ENCODE results near the gene VSTM2B. TPM values are rescaled to one million over a fixed set of nuclear protein-coding genes. Genes with fewer than 3 reads are reported as not detected.

The VSTM2B gene
- polyA plus RNA-seq, 1 of the 3 experiments (the other 2 are of a cell fraction): not detected

GRCh38 chr19:29523568-29523967 is 2.2 kb upstream of the VSTM2B start:
- no peak for TF ChIP-seq NFIC (IDR thresholded peaks at IDR 0.05; ENCODE audit: borderline replicate concordance)
- 15% methylated on average over 2 of the region's 2 CpGs for WGBS (ENCODE audit: low lambda C conversion rate)
- Histone ChIP-seq H3K4me2 (no peak overlapping the region), H2AFZ (ENCODE audit: low read depth) (no peak overlapping the region), H3K9me2 (no peaks in the 10 kb centered on the region), H3K9me3 (no peaks in the 10 kb centered on the region), H3K4me3 (ENCODE audit: low read depth in 2 of 2, low read length in 1 of 2) (no peak overlapping the region), H3K4me1 (ENCODE audit: control insufficient read depth in 1 of 2, insufficient read depth in 2 of 2, low read depth in 1 of 2, low read length in 1 of 2) (no peaks in the 10 kb centered on the region; a peak in 1 of 4 replicates), H3K27ac (ENCODE audit: low read depth in 2 of 2, low read length in 1 of 2) (no peak overlapping the region), H4K20me1 (ENCODE audit: insufficient read depth) (0 out of 2 replicates have a peak, but pooled peaks cover 2% of the 10 kb centered on the region), H3K27me3 (ENCODE audit: insufficient read depth) (peaks cover 56% of the 10 kb centered on the region), H3F3A (replicated peaks; ENCODE audit: insufficient read depth) (no peaks in the 10 kb centered on the region), H3K79me2 (ENCODE audit: insufficient read depth) (no peaks in the 10 kb centered on the region), H3K9ac (no peak overlapping the region), H3K36me3 (replicated peaks in 1 of 2; ENCODE audit: control insufficient read depth in 1 of 2, insufficient read depth in 2 of 2, low read length in 1 of 2) (no peaks in the 10 kb centered on the region)
- CTCF ChIA-PET: no interaction called here
- POLR2A ChIA-PET: no interaction called here
- DNase-seq: no peak

- Histone ChIP-seq H3K9me2 (no peaks in the 10 kb centered on the region), H3K4me2 (no peak overlapping the region), H2AFZ (ENCODE audit: low read depth) (no peak overlapping the region), H3K4me1 (ENCODE audit: control insufficient read depth in 1 of 2, insufficient read depth in 2 of 2, low read depth in 1 of 2, low read length in 1 of 2) (no peaks in the 10 kb centered on the region; a peak in 1 of 4 replicates), H3K9ac (no peak overlapping the region), H3K36me3 (replicated peaks in 1 of 2; ENCODE audit: control insufficient read depth in 1 of 2, insufficient read depth in 2 of 2, low read length in 1 of 2) (no peaks in the 10 kb centered on the region), H4K20me1 (ENCODE audit: insufficient read depth) (0 out of 2 replicates have a peak, but pooled peaks cover 2% of the 10 kb centered on the region), H3K27ac (ENCODE audit: low read depth in 2 of 2, low read length in 1 of 2) (no peak overlapping the region), H3K79me2 (ENCODE audit: insufficient read depth) (no peaks in the 10 kb centered on the region), H3K27me3 (ENCODE audit: insufficient read depth) (peaks cover 64% of the 10 kb centered on the region), H3F3A (replicated peaks; ENCODE audit: insufficient read depth) (no peaks in the 10 kb centered on the region), H3K4me3 (ENCODE audit: low read depth in 2 of 2, low read length in 1 of 2) (no peak overlapping the region), H3K9me3 (no peaks in the 10 kb centered on the region)
- 24% methylated on average over 6 of the region's 14 CpGs for WGBS (ENCODE audit: low lambda C conversion rate)
- no peak for DNase-seq
- POLR2A ChIA-PET: no interaction called here
- TF ChIP-seq FOSL2 (IDR thresholded peaks at IDR 0.05; ENCODE audit: borderline replicate concordance, low read depth) (no peak), CHD2 (IDR thresholded peaks at IDR 0.05; ENCODE audit: low read length, partially characterized antibody) (no peak)
- CTCF ChIA-PET: no interaction called here
These were observed 1.4 kb upstream of the VSTM2B start for GRCh38 chr19:29524201-29524911.

GRCh38 chr19:29524912-29525831 is 622 bp upstream of the VSTM2B start:
- TF ChIP-seq RAD21 (IDR thresholded peaks at IDR 0.05; ENCODE audit: low read length) (no peak), YY1 (IDR thresholded peaks at IDR 0.05; ENCODE audit: low read depth) (no peak), GABPA (IDR thresholded peaks at IDR 0.05; ENCODE audit: low read depth) (no peak), ELF1 (IDR thresholded peaks at IDR 0.05) (no peak), SIN3A (IDR thresholded peaks at IDR 0.05; ENCODE audit: borderline replicate concordance, low read depth, low read length) (no peak)
- no peaks in the 10 kb centered on the region; a peak in 1 of 4 replicates for H3K4me1 ChIP-seq (ENCODE audit: control insufficient read depth in 1 of 2, insufficient read depth in 2 of 2, low read depth in 1 of 2, low read length in 1 of 2)
- H2AFZ ChIP-seq (ENCODE audit: low read depth): no peak overlapping the region
- H3K79me2 ChIP-seq (ENCODE audit: insufficient read depth): no peaks in the 10 kb centered on the region
- WGBS (ENCODE audit: low lambda C conversion rate): 2% methylated on average over 10 of the region's 80 CpGs
- no peak overlapping the region for H3K4me3 ChIP-seq (ENCODE audit: low read depth in 2 of 2, low read length in 1 of 2)
- H4K20me1 ChIP-seq (ENCODE audit: insufficient read depth): 0 out of 2 replicates have a peak, but pooled peaks cover 2% of the 10 kb centered on the region
- H3K9me3 ChIP-seq: no peaks in the 10 kb centered on the region
- H3K9ac ChIP-seq: no peak overlapping the region
- CTCF ChIA-PET: no interaction called here
- POLR2A ChIA-PET: no interaction called here
- DNase-seq: no peak
- H3K27ac ChIP-seq (ENCODE audit: low read depth in 2 of 2, low read length in 1 of 2): no peak overlapping the region
- no peaks in the 10 kb centered on the region for H3K9me2 ChIP-seq
- H3K27me3 ChIP-seq (ENCODE audit: insufficient read depth): peaks cover 72% of the 10 kb centered on the region
- no peak overlapping the region for H3K4me2 ChIP-seq
- no peaks in the 10 kb centered on the region for H3F3A ChIP-seq (replicated peaks; ENCODE audit: insufficient read depth)
- H3K36me3 ChIP-seq (replicated peaks in 1 of 2; ENCODE audit: control insufficient read depth in 1 of 2, insufficient read depth in 2 of 2, low read length in 1 of 2): no peaks in the 10 kb centered on the region
